Mesodermal cell (in vitro differentiated cells): ENCODE measurements around the gene ANKRD10.

ENCODE experiments used
- H3K27ac ChIP-seq: 2 replicates; pipeline ENCODE4 v1.7.0; 2013; ENCODE audit warnings: mild to moderate bottlenecking, low read depth, low read length, moderate library complexity; ENCODE audit not compliant: severe bottlenecking
- H3K36me3 ChIP-seq: 2 replicates; pipeline ENCODE4 v1.7.1; 2013; ENCODE audit warnings: mild to moderate bottlenecking, low read length, moderate library complexity; ENCODE audit not compliant: control insufficient read depth, insufficient read depth
- H3K4me1 ChIP-seq: one replicate; pipeline ENCODE4 v1.7.1; 2013; ENCODE audit warnings: mild to moderate bottlenecking, low read length; ENCODE audit not compliant: insufficient read depth, control insufficient read depth, poor library complexity, severe bottlenecking
- H3K4me3 ChIP-seq: 2 replicates; pipeline ENCODE4 v1.7.0; 2013; ENCODE audit warnings: low read length, control low read depth, mild to moderate bottlenecking; ENCODE audit not compliant: insufficient read depth, poor library complexity, severe bottlenecking; ENCODE audit errors: extremely low read depth
- H3K9me3 ChIP-seq: 2 replicates; pipeline ENCODE4 v1.7.1; 2013; ENCODE audit warnings: mild to moderate bottlenecking, low read length, moderate library complexity; ENCODE audit not compliant: control insufficient read depth
- WGBS, 2 experiments: methylation state at CpG; one replicate each; pipeline ENCODE4 v1.1.5; 2013; ENCODE audit warnings: missing lambda C conversion rate in 2 of 2; ENCODE audit not compliant: insufficient coverage in 2 of 2; 5-methylcytosine and 5-hydroxymethylcytosine counted together

Gene ANKRD10

GRCh38 chr13:110884517-110884916, 30.4 kb downstream of the ANKRD10 start:
- peaks cover 7% of the 10 kb centered on the region for H3K4me1 ChIP-seq
- no peaks in the 10 kb centered on the region for H3K9me3 ChIP-seq
- H3K36me3 ChIP-seq, result peaks cover 22% of the 10 kb centered on the region
- no peak overlapping the region for H3K4me3 ChIP-seq
- H3K27ac ChIP-seq, result peak overlapping the region; percentile 43
- 100% methylated on average over 1 of the region's 3 CpGs; no CpG with 5 or more reads in 1 of the 2 experiments for WGBS, 2 experiments

DNA sequence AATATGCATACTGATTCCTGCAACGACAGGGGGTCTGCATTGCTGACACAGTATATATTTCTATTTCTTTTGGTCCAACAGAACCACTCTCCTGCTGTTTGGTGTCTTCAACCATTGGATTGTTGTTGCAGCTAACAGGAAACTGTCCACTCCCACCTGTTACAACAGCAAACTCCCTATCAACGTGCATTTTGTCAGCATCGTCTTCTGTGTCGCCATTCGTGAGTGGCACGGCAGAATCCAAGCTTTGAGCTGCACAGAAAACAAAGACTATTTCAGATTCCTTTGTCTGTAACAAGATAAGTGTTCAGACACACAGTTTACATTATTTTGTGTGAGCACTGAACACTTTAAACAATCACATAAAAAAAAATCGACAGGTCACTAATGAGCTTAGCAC, 31.3 kb downstream of the ANKRD10 start:
- 94 to 97% methylated on average over 3 to 5 of the region's 7 CpGs for WGBS, 2 experiments
- peaks cover 30% of the 10 kb centered on the region for H3K36me3 ChIP-seq

GRCh38 chr13:110882972-110883371, 31.9 kb downstream of the ANKRD10 start:
- Histone ChIP-seq H3K4me1 (peaks cover 7% of the 10 kb centered on the region), H3K9me3 (no peaks in the 10 kb centered on the region), H3K36me3 (peaks cover 30% of the 10 kb centered on the region), H3K27ac (no peak overlapping the region), H3K4me3 (no peak overlapping the region)
- WGBS, 2 experiments, result no CpG with 5 or more reads among the region's 2 CpGs

More for the DNA sequence above, 31.3 kb downstream of the ANKRD10 start:
- H3K27ac ChIP-seq, result no peak overlapping the region
- H3K4me3 ChIP-seq, result no peak overlapping the region
- H3K9me3 ChIP-seq, result no peaks in the 10 kb centered on the region
- peaks cover 7% of the 10 kb centered on the region for H3K4me1 ChIP-seq

DNA sequence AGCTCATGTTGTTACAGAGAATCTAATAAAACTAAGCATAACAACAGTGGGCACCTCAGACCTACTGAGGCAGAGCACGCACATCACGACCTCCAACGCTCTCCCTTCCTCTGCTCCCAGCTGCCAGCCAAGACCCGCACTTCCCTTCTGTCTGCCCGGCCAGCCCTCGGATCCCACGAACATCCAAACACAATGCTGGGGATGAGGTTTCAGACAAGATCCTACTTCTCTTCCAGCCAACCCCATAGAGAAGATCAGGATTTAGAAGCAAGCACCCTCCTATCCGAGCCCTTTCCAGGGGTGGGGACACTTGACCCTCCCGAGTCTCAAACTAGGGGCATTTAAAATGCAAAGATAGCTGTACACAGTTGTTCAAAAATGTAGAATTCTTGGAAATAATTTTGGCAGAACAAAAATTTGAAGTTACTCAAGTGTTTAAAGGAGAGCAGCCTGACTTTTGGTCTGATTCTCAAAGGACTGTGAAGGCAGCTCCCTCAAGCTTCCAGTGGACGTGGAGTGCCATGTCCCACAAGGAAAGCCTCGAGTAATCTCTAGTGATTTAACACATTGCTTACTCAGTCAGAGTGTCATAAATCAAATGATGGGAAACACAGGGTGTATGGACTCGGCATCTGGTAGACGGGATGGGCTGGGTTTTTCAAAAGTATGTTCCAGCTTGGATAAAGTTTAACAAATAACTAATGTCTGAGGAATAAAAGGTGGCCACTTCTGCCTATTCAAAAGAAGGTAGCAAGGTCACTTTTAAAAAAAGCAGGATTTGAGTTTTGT, 32.8 kb downstream of the ANKRD10 start:
- Histone ChIP-seq H3K27ac (no peak overlapping the region), H3K36me3 (peaks cover 27% of the 10 kb centered on the region), H3K9me3 (no peaks in the 10 kb centered on the region), H3K4me1 (peaks cover 7% of the 10 kb centered on the region), H3K4me3 (no peak overlapping the region)
- 91 to 94% methylated on average over 11 to 13 of the region's 13 CpGs for WGBS, 2 experiments

GRCh38 chr13:110880627-110881026, 34.2 kb downstream of the ANKRD10 start:
- 95 to 99% methylated on average over 7 of the region's 7 CpGs for WGBS, 2 experiments
- H3K4me3 ChIP-seq, result no peak overlapping the region
- H3K27ac ChIP-seq, result no peak overlapping the region
- peaks cover 27% of the 10 kb centered on the region for H3K36me3 ChIP-seq
- H3K9me3 ChIP-seq, result no peaks in the 10 kb centered on the region
- peaks cover 7% of the 10 kb centered on the region for H3K4me1 ChIP-seq

GRCh38 chr13:110879482-110879881, 35.4 kb downstream of the ANKRD10 start:
- Histone ChIP-seq H3K4me1 (peaks cover 7% of the 10 kb centered on the region), H3K27ac (no peak overlapping the region), H3K9me3 (no peaks in the 10 kb centered on the region), H3K36me3 (peaks cover 27% of the 10 kb centered on the region), H3K4me3 (no peak overlapping the region)
- WGBS, 2 experiments, result 91 to 95% methylated on average over 14 to 15 of the region's 15 CpGs

DNA sequence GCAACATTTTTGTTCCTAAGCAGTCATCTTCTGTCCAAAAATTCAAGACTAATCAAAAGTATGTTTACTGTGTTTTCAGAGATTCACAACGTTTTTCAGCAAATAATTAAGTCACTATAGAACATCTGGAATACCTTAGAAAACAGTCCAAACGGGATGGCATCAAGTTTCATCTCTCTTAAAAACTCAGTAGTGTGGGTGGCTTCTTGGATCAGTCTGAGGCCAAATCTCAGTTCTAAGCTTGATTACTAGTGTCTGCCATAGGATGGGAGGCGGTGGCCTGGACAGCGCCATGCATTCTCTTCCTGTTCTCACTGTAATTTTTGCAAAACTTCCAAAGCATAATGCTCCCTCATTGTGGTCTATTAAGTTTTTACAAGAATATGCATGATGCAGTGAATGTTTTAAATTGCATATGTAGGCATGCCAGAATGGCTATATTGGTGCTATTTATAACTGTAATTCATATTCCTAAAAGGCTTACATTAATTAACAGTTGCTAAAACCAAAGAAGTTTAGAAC, 37.1 kb downstream of the ANKRD10 start:
- 78 to 83% methylated on average over 1 to 2 of the region's 4 CpGs for WGBS, 2 experiments
- H3K4me1 ChIP-seq, result peaks cover 4% of the 10 kb centered on the region
- peaks cover 27% of the 10 kb centered on the region for H3K36me3 ChIP-seq
- H3K27ac ChIP-seq, result no peak overlapping the region
- H3K9me3 ChIP-seq, result peaks cover 2% of the 10 kb centered on the region
- no peak overlapping the region for H3K4me3 ChIP-seq

DNA sequence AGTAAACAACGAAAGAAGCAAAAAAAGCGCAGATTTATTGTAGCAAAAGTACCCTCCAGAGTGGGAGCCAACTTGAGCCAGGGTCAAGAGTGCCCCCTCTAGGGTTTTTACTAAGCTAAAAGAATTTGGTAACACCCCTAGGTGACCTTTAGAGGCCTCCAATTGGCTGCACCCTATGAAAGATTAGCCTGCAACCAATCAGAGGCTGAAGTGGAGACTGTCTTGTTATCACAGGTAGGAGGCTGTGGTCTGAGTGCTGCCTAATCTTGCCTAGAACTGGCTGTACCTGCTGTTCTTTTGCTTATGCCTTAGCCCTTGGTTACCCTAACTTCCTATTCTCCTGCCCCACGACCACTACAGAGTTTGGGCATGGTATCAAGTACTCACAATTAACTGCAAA, 38.3 kb downstream of the ANKRD10 start:
- no peak overlapping the region for H3K4me3 ChIP-seq
- peaks cover 3% of the 10 kb centered on the region for H3K9me3 ChIP-seq
- no peak overlapping the region for H3K27ac ChIP-seq
- 93 to 95% methylated on average over 2 to 3 of the region's 3 CpGs for WGBS, 2 experiments
- peaks cover 21% of the 10 kb centered on the region for H3K36me3 ChIP-seq
- peaks cover 5% of the 10 kb centered on the region for H3K4me1 ChIP-seq

GRCh38 chr13:110875241-110875640, 39.6 kb downstream of the ANKRD10 start:
- Histone ChIP-seq H3K4me1 (peaks cover 17% of the 10 kb centered on the region), H3K9me3 (peaks cover 3% of the 10 kb centered on the region), H3K36me3 (peaks cover 14% of the 10 kb centered on the region), H3K27ac (no peak overlapping the region), H3K4me3 (no peak overlapping the region)
- WGBS, 2 experiments, result 90 to 93% methylated on average over 4 to 6 of the region's 8 CpGs

- peak overlapping the region; percentile 40 for H3K4me3 ChIP-seq
- H3K36me3 ChIP-seq, result peaks cover 9% of the 10 kb centered on the region
Observed at GRCh38 chr13:110874508-110874960, 40.3 kb downstream of the ANKRD10 start.

More at GRCh38 chr13:110874508-110874960, 40.3 kb downstream of the ANKRD10 start:
- H3K9me3 ChIP-seq, result peaks cover 3% of the 10 kb centered on the region
- 4 to 5% methylated on average over 16 to 21 of the region's 32 CpGs for WGBS, 2 experiments
- H3K4me1 ChIP-seq, result peaks cover 21% of the 10 kb centered on the region
- H3K27ac ChIP-seq, result no peak overlapping the region
